NT2/D1 (cell line): ENCODE measurements around the gene C3.
"Not testable (repeated sequence)": the region's sequence is repeated elsewhere in the genome, so short reads cannot be mapped to it uniquely, and the experiment has no call there.

Experiments used
- DNase-seq: peaks from one replicate; pipeline ENCODE4 v3.0.0-alpha.2; 2011; ENCODE audit warnings: low read depth, low spot score
- H3K27me3 ChIP-seq: 2 replicates; pipeline ENCODE4 v1.6.0; 2011; ENCODE audit warnings: mild to moderate bottlenecking; ENCODE audit not compliant: insufficient read length, insufficient read depth
- H3K36me3 ChIP-seq: 2 replicates; pipeline ENCODE4 v1.6.1; 2011; ENCODE audit warnings: mild to moderate bottlenecking, low read length, mixed read lengths; ENCODE audit not compliant: insufficient read depth, insufficient read length
- H3K4me1 ChIP-seq: 2 replicates; pipeline ENCODE4 v1.5.1; 2011; ENCODE audit not compliant: insufficient read depth, insufficient read length
- H3K4me3 ChIP-seq: 2 replicates; pipeline ENCODE4 v1.5.1; 2011; ENCODE audit warnings: low read depth; ENCODE audit not compliant: insufficient read length
- H3K9ac ChIP-seq: 2 replicates; pipeline ENCODE4 v1.6.0; 2011; ENCODE audit warnings: low read depth; ENCODE audit not compliant: insufficient read length
- H3K9me3 ChIP-seq: 2 replicates; pipeline ENCODE4 v1.5.1; 2011; ENCODE audit warnings: mild to moderate bottlenecking, low read length; ENCODE audit not compliant: insufficient read depth
- SUZ12 ChIP-seq: IDR thresholded peaks from 2 replicates; pipeline ENCODE4 v1.6.1; 2011; ENCODE audit not compliant: insufficient read length, insufficient read depth; ENCODE audit errors: extremely low read depth
- YY1 ChIP-seq: IDR thresholded peaks from 2 replicates; pipeline ENCODE4 v1.6.1; 2011; ENCODE audit not compliant: insufficient read length, insufficient read depth
- ZNF274 ChIP-seq: IDR thresholded peaks from 2 replicates; pipeline ENCODE4 v1.6.1; 2011; ENCODE audit warnings: mild to moderate bottlenecking, low read depth, low read length

Gene C3

GRCh38 chr19:6711078-6711361 is 9.4 kb downstream of the C3 start:
- no peak for TF ChIP-seq YY1
- TF ChIP-seq ZNF274: no peak
- TF ChIP-seq SUZ12: no peak
- no peak overlapping the region for H3K4me3 ChIP-seq

DNA sequence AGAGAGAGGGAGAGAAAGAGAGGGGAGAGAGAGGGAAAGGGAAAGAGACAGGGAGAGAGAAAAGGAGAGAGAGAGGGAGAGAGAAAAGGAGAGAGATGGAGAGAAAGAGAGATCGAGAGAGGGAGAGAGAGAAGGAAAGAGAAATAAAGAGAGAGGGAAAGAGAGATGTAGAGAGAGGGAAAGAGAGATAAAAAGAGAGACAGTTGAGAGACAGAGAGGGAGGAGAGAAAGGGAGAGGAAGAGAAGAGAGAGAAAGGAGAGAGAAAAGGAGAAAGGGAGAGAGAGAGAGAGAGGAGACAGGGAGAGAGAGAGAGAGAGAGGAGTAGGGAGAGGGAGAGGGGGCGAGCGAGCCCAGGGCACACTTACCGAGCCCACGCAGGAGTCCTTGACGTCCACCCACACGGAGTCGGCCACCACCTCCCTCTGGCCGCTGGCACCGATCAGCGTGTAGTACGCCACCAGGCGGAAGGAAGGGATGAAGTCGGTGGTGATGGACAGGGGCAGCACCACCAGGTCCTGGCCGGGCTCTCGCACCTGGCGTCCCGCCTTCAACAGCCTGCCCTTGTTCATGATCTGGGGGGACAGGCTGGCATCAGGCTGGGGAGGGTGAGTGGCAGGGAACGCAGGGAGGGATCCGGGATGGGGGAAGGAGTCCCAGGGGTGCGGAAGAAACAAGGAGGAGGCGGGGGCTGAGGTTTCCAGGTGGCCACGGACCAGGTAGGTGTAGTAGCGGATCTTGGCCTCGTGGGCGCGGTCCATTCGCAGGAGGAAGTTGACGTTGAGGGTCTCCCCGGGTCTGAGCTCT is 10.0 kb downstream of the C3 start:
- DNase-seq: no peak

More at GRCh38 chr19:6711078-6711361, 9.4 kb downstream of the C3 start:
- Histone ChIP-seq H3K27me3 (peaks cover 4% of the 10 kb centered on the region), H3K9ac (no peak overlapping the region), H3K4me1 (peaks cover 12% of the 10 kb centered on the region), H3K9me3 (no peaks in the 10 kb centered on the region), H3K36me3 (peaks cover 6% of the 10 kb centered on the region)
- DNase-seq: no peak

GRCh38 chr19:6709549-6709948 is 10.9 kb downstream of the C3 start:
- Histone ChIP-seq H3K4me3 (no peak overlapping the region), H3K36me3 (peaks cover 6% of the 10 kb centered on the region), H3K4me1 (peaks cover 12% of the 10 kb centered on the region), H3K9ac (no peak overlapping the region), H3K27me3 (peaks cover 4% of the 10 kb centered on the region), H3K9me3 (no peaks in the 10 kb centered on the region)
- TF ChIP-seq SUZ12: no peak
- no peak for TF ChIP-seq ZNF274
- no peak for TF ChIP-seq YY1
- DNase-seq: no peak

More for the DNA sequence above, 10.0 kb downstream of the C3 start:
- H3K36me3 ChIP-seq: peaks cover 6% of the 10 kb centered on the region
- no peaks in the 10 kb centered on the region for H3K9me3 ChIP-seq
- peaks cover 12% of the 10 kb centered on the region for H3K4me1 ChIP-seq
- peaks cover 4% of the 10 kb centered on the region for H3K27me3 ChIP-seq
- no peak overlapping the region for H3K9ac ChIP-seq
- no peak for TF ChIP-seq YY1
- no peak for TF ChIP-seq ZNF274
- no peak for TF ChIP-seq SUZ12
- H3K4me3 ChIP-seq: no peak overlapping the region

DNA sequence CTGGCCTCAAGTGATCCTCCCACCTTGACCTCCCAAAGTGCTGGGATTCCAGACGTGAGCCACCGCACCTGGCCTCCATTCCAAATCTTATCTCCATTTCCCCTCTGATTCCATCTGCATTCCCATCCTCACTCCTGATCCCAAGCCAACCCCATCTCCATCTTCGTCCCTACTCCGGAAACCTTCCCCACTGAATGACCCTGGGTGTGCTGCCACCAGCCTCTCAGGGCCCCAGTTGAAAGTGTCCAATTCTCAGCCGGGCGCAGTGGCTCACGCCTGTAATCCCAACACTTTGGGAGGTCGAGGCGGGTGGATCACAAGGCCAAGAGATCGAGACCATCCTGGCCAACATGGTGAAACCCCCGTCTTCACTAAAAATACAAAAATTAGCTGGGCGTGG is 11.5 kb downstream of the C3 start:
- not testable (repeated sequence) for H3K36me3 ChIP-seq, H3K4me1 ChIP-seq, H3K27me3 ChIP-seq, DNase-seq, H3K9me3 ChIP-seq, H3K9ac ChIP-seq, H3K4me3 ChIP-seq

GRCh38 chr19:6708346-6708745 is 12.1 kb downstream of the C3 start:
- no peak for DNase-seq
- Histone ChIP-seq H3K27me3 (peaks cover 4% of the 10 kb centered on the region), H3K9ac (no peak overlapping the region)

DNA sequence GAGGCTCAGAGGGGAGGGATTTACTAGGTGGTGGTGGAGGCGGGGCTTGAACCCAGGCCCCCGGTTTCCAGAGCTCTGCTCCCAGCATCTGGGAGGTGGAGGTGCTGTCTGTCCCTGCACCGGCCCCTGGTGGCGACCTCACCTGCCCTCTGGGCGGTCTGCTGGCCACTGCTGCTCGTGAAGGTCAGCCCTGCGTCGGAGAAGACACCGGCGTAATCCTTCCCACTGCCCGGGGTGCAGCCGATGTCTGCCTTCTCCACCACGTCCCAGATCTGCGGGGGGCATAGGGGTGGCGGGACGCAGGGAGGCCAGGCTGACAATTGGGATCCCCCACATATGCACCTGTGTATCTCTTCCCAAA is 12.8 kb downstream of the C3 start:
- Histone ChIP-seq H3K4me1 (peaks cover 9% of the 10 kb centered on the region), H3K9ac (no peak overlapping the region), H3K9me3 (no peaks in the 10 kb centered on the region), H3K4me3 (no peak overlapping the region), H3K36me3 (peaks cover 6% of the 10 kb centered on the region), H3K27me3 (peaks cover 4% of the 10 kb centered on the region)
- no peak for TF ChIP-seq YY1
- no peak for TF ChIP-seq ZNF274
- no peak for TF ChIP-seq SUZ12
- no peak for DNase-seq

More at GRCh38 chr19:6708346-6708745, 12.1 kb downstream of the C3 start:
- H3K4me3 ChIP-seq: no peak overlapping the region
- H3K4me1 ChIP-seq: peaks cover 9% of the 10 kb centered on the region
- peaks cover 6% of the 10 kb centered on the region for H3K36me3 ChIP-seq
- H3K9me3 ChIP-seq: no peaks in the 10 kb centered on the region
- no peak for TF ChIP-seq SUZ12
- TF ChIP-seq YY1: no peak
- TF ChIP-seq ZNF274: no peak

GRCh38 chr19:6707011-6707657 is 13.3 kb downstream of the C3 start:
- no peak for TF ChIP-seq YY1
- TF ChIP-seq ZNF274: no peak
- TF ChIP-seq SUZ12: no peak
- Histone ChIP-seq H3K36me3 (peaks cover 6% of the 10 kb centered on the region), H3K27me3 (peaks cover 4% of the 10 kb centered on the region), H3K9me3 (no peaks in the 10 kb centered on the region), H3K4me3 (no peak overlapping the region), H3K4me1 (peaks cover 9% of the 10 kb centered on the region), H3K9ac (no peak overlapping the region)
- DNase-seq: no peak
